Kidney (tissue), 14 donors: Measurements from ENCODE around the gene TMEM97. TPM values are rescaled to one million over a fixed set of nuclear protein-coding genes. Genes with fewer than 3 reads are reported as not detected.

ENCODE experiments used
- DNase-seq, 5 donors: peaks; one replicate each; pipeline ENCODE4 v3.0.0-alpha.2; 2013 to 2020
- FAIRE-seq: peaks from 2 replicates; lab custom pipeline; 2012; peaks lifted over from hg19 to GRCh38; lab: Jason Lieb, UNC
- H3K27ac ChIP-seq, 2 donors: one replicate each; pipeline ENCODE4 v1.7.0; 2013; ENCODE audit warnings: low read depth in 2 of 2, low read length in 2 of 2, inconsistent platforms in 1 of 2
- H3K27me3 ChIP-seq: one replicate; pipeline ENCODE4 v1.7.1; 2013; ENCODE audit warnings: low read length, inconsistent platforms; ENCODE audit not compliant: control insufficient read depth, insufficient read depth
- H3K36me3 ChIP-seq, 3 donors: one replicate each; pipeline versions ENCODE4 v1.7.0 to v1.7.1; 2013; ENCODE audit warnings: low read length in 3 of 3, control low read depth in 1 of 3, inconsistent platforms in 1 of 3; ENCODE audit not compliant: insufficient read depth in 3 of 3, control insufficient read depth in 2 of 3
- H3K4me1 ChIP-seq, 3 donors: one replicate each; pipeline versions ENCODE4 v1.7.0 to v1.7.1; 2013; ENCODE audit warnings: low read length in 3 of 3, inconsistent platforms in 1 of 3, low read depth in 1 of 3; ENCODE audit not compliant: control insufficient read depth in 2 of 3, insufficient read depth in 2 of 3
- H3K4me3 ChIP-seq, 3 donors: one replicate each; pipeline versions ENCODE4 v1.7.0 to v1.8.1; 2013; ENCODE audit warnings: low read length in 3 of 3, control low read depth in 1 of 3, inconsistent platforms in 1 of 3
- H3K9ac ChIP-seq, 3 donors: one replicate each; pipeline versions ENCODE4 v1.7.0 to v1.7.1; 2013; ENCODE audit warnings: low read length in 3 of 3, control low read depth in 1 of 3, inconsistent platforms in 1 of 3
- H3K9me3 ChIP-seq, 3 donors: one replicate each; pipeline versions ENCODE4 v1.7.0 to v1.7.1; 2013; ENCODE audit warnings: low read length in 3 of 3, control low read depth in 1 of 3, inconsistent platforms in 1 of 3; ENCODE audit not compliant: control insufficient read depth in 2 of 3, insufficient read depth in 1 of 3
- CTCF ChIP-seq: IDR thresholded peaks from 3 replicates; pipeline ENCODE4 v1.5.1; 2012; ENCODE audit warnings: mild to moderate bottlenecking, moderate library complexity, borderline replicate concordance; ENCODE audit not compliant: insufficient read depth; ENCODE audit errors: extremely low read depth
- intact Hi-C: fragments of 100-400 bp; cut with DNase I; formaldehyde crosslinking; loops from one replicate; pipeline ENCODE4 v1.11.1; 2022
- polyA plus RNA-seq: library from polyadenylated mRNA; stranded (reverse); fragments of 350-450 nt; fragmentation: Illumina TruSeq; extraction: RNeasy Lipid Tissue Mini Kit (QIAGEN cat#74804); gene quantifications from one replicate; pipeline ENCODE4 v1.2.3, GENCODE V29; 2014; ENCODE audit warnings: low read depth, low replicate concordance; ENCODE audit not compliant: insufficient read depth
- total RNA-seq: library from RNA; stranded (reverse); fragmentation: NEBNext Ultra II Directional; extraction: Animal tissue kit (Norgen Biotek cat#: 25700); gene quantifications from one replicate; pipeline ENCODE4 v1.2.1, GENCODE V29; 2021
- donor health status: control.
- donor health status: control.
- donor health status: control.
- donor health status: control.
- donor health status: control.
- donor health status: DM: yes; HTN: yes; CAD: no.
- donor health status: Normal renal cell carcinoma (clear cell type).

The TMEM97 gene
- total and polyA plus RNA-seq, 2 donors from 2014 or later = 10.2 to 11.6 TPM

GRCh38 chr17:28347261-28347891 is 28.4 kb downstream of the TMEM97 start:
- H3K4me3 ChIP-seq = peak overlapping the region in 1 of 3 donors; percentile 16
- FAIRE-seq = no peak
- no peak for TF ChIP-seq CTCF

GRCh38 chr17:28348979-28349378 is 30.0 kb downstream of the TMEM97 start:
- FAIRE-seq (no peak), DNase-seq (no peak)
- H3K9me3 ChIP-seq = no peaks in the 10 kb centered on the region
- intact Hi-C loops = no loop called here
- no peak for TF ChIP-seq CTCF
- no peak overlapping the region for H3K27ac ChIP-seq
- no peak overlapping the region for H3K9ac ChIP-seq
- no peak overlapping the region for H3K4me3 ChIP-seq
- peaks cover 8 to 89% (median 51%) of the 10 kb centered on the region in 3 donors for H3K36me3 ChIP-seq
- H3K4me1 ChIP-seq = peaks cover 0 to 40% (median 27%) of the 10 kb centered on the region in 3 donors
- no peaks in the 10 kb centered on the region for H3K27me3 ChIP-seq

More at GRCh38 chr17:28347261-28347891, 28.4 kb downstream of the TMEM97 start:
- Histone ChIP-seq H3K27ac (peak overlapping the region; percentile 77 to 88), H3K27me3 (no peaks in the 10 kb centered on the region), H3K9ac (peak overlapping the region in 1 of 3 donors; percentile 53), H3K36me3 (peaks cover 5 to 86% (median 51%) of the 10 kb centered on the region in 3 donors), H3K9me3 (no peaks in the 10 kb centered on the region), H3K4me1 (peaks cover 0 to 40% (median 27%) of the 10 kb centered on the region in 3 donors)
- DNase-seq = peak in 1 of 5 donors; percentile 81
- intact Hi-C loops = no loop called here

GRCh38 chr17:28350271-28350670 is 31.3 kb downstream of the TMEM97 start:
- DNase-seq (peak in 1 of 5 donors; percentile 54), FAIRE-seq (no peak)
- no peak for TF ChIP-seq CTCF
- H3K36me3 ChIP-seq = peaks cover 8 to 89% (median 46%) of the 10 kb centered on the region in 3 donors
- H3K9me3 ChIP-seq = no peaks in the 10 kb centered on the region
- intact Hi-C loops = no loop called here
- H3K27ac ChIP-seq = no peak overlapping the region
- no peaks in the 10 kb centered on the region for H3K27me3 ChIP-seq
- peaks cover 0 to 35% (median 26%) of the 10 kb centered on the region in 3 donors for H3K4me1 ChIP-seq
- no peak overlapping the region for H3K9ac ChIP-seq
- no peak overlapping the region for H3K4me3 ChIP-seq
